Breast epithelium (tissue), 4 donors: ENCODE measurements around the gene IL1RAPL2. TPM values are rescaled to one million over a fixed set of nuclear protein-coding genes. Genes with fewer than 3 reads are reported as not detected.

Experiments used
- DNase-seq, 2 donors: peaks; one replicate each; pipeline ENCODE4 v3.0.0-alpha.2; 2019; ENCODE audit warnings: low spot score in 2 of 2
- H3K27ac ChIP-seq, 2 donors: fragments of 200-600 bp; sonication (generic) in 1 of 2; one replicate each; pipeline ENCODE4 v1.5.1; 2016 to 2019; ENCODE audit warnings: mild to moderate bottlenecking in 1 of 2
- H3K27me3 ChIP-seq, 2 donors: fragments of 200-600 bp; sonication (generic) in 1 of 2; one replicate each; pipeline versions ENCODE4 v1.5.1 to v1.6.0; 2017 to 2019; ENCODE audit warnings: control low read depth in 1 of 2, mild to moderate bottlenecking in 1 of 2
- H3K36me3 ChIP-seq: fragments of 200-600 bp; one replicate; pipeline ENCODE4 v1.5.1; 2019
- H3K4me1 ChIP-seq, 2 donors: fragments of 200-600 bp; sonication (generic); one replicate each; pipeline ENCODE4 v1.5.1; 2016 to 2019; ENCODE audit warnings: control low read depth in 1 of 2
- H3K4me3 ChIP-seq, 3 donors: fragments of 200-600 bp; sonication (generic); 1 replicate in 2 of 3; 2 replicates in 1 of 3; pipeline ENCODE4 v1.5.1; 2016 to 2019; ENCODE audit warnings: mild to moderate bottlenecking in 3 of 3, moderate library complexity in 2 of 3
- H3K9me3 ChIP-seq, 2 donors: fragments of 200-600 bp; sonication (generic) in 1 of 2; one replicate each; pipeline ENCODE4 v1.5.1; 2016 to 2019; ENCODE audit warnings: control low read depth in 1 of 2
- POLR2A ChIP-seq: fragments of 450-650 bp; IDR thresholded peaks from one replicate; pipeline ENCODE4 v1.6.1; 2016; ENCODE audit warnings: antibody characterized with exemption, mild to moderate bottlenecking, moderate library complexity
- POLR2AphosphoS5 ChIP-seq, 3 donors: sonication (generic); formaldehyde crosslinking; IDR thresholded peaks; one replicate each; pipeline ENCODE4 v1.6.1; 2017; ENCODE audit warnings: antibody characterized with exemption in 3 of 3
- intact Hi-C: fragments of 100-400 bp; cut with DNase I; formaldehyde crosslinking; loops from one replicate; pipeline ENCODE4 v1.15.1; 2023; ENCODE audit warnings: low total_unique reads
- total RNA-seq, 3 donors: library from RNA; depleted of rRNA; stranded (reverse); fragments of >200 nt; gene quantifications; one replicate each; pipeline ENCODE4 v1.1.0, GENCODE V29; 2016
- TF ChIP-seq, protein P1 (sequence below), 3 donors: fragments of 450-650 bp; IDR thresholded peaks; one replicate each; pipeline ENCODE4 v1.5.1; 2016 to 2017; ENCODE audit warnings: antibody characterized with exemption in 3 of 3, mild to moderate bottlenecking in 3 of 3, moderate library complexity in 3 of 3

The IL1RAPL2 gene
- total RNA-seq, 3 donors from 2014 or later: 0.44 to 0.66 TPM; not detected in 1

DNA sequence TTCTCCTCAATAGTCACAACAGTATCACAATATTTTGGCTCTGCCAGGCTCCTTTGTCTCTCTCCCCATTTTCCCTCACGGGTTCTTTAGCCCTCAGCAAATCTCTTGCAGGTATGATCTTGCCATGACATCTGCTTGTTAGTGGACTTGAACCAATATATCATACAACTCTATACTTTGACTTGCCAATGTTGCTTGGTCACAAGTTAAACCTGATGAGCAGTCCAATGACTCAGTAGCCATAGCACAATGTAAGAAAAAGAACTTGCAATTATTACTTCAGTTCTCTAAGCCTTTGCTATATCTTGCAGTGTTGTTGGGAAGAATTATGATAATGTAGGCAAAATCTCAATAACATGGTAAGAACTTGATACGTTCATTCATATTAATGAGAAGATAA, 1081.8 kb downstream of the IL1RAPL2 start:
- H3K27ac ChIP-seq: no peak overlapping the region
- no peak for DNase-seq
- no peaks in the 10 kb centered on the region for H3K36me3 ChIP-seq
- H3K9me3 ChIP-seq: no peaks in the 10 kb centered on the region
- H3K4me1 ChIP-seq: no peaks in the 10 kb centered on the region
- intact Hi-C loops: no loop called here
- H3K27me3 ChIP-seq: peaks cover 0 to 47% of the 10 kb centered on the region in 2 donors
- no peak for TF ChIP-seq POLR2A
- TF ChIP-seq, protein P1, sequence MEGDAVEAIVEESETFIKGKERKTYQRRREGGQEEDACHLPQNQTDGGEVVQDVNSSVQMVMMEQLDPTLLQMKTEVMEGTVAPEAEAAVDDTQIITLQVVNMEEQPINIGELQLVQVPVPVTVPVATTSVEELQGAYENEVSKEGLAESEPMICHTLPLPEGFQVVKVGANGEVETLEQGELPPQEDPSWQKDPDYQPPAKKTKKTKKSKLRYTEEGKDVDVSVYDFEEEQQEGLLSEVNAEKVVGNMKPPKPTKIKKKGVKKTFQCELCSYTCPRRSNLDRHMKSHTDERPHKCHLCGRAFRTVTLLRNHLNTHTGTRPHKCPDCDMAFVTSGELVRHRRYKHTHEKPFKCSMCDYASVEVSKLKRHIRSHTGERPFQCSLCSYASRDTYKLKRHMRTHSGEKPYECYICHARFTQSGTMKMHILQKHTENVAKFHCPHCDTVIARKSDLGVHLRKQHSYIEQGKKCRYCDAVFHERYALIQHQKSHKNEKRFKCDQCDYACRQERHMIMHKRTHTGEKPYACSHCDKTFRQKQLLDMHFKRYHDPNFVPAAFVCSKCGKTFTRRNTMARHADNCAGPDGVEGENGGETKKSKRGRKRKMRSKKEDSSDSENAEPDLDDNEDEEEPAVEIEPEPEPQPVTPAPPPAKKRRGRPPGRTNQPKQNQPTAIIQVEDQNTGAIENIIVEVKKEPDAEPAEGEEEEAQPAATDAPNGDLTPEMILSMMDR (IDR thresholded peaks at IDR 0.05): no peak
- TF ChIP-seq POLR2AphosphoS5 (IDR thresholded peaks at IDR 0.05): no peak
- no peak overlapping the region for H3K4me3 ChIP-seq

DNA sequence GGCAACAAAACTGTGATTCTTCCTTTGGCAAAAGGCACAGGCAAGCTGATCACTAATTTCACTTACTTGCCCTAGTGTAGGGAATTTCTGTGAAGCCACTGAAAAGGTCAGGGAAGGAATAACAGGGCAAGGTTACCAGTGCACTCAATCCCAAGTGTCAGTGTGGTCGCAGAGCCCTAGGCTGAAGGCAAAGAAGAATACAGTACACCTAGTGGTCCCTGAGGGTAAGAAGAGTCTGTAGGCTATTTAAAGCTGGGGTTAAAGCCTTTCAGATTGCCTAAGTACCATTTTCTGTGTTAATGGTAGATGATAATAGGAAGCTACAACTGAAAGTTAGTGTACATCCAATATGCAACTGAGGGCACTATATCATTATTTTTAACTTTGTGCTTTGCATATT, 1082.7 kb downstream of the IL1RAPL2 start:
- H3K4me1 ChIP-seq: no peaks in the 10 kb centered on the region
- no peaks in the 10 kb centered on the region for H3K9me3 ChIP-seq
- TF ChIP-seq POLR2AphosphoS5 (IDR thresholded peaks at IDR 0.05) (no peak), POLR2A (no peak)
- TF ChIP-seq, protein P1 (IDR thresholded peaks at IDR 0.05): no peak
- no peak overlapping the region for H3K4me3 ChIP-seq
- intact Hi-C loops: no loop called here
- DNase-seq: no peak
- H3K36me3 ChIP-seq: no peaks in the 10 kb centered on the region
- no peak overlapping the region for H3K27ac ChIP-seq
- peaks cover 0 to 45% of the 10 kb centered on the region in 2 donors for H3K27me3 ChIP-seq

DNA sequence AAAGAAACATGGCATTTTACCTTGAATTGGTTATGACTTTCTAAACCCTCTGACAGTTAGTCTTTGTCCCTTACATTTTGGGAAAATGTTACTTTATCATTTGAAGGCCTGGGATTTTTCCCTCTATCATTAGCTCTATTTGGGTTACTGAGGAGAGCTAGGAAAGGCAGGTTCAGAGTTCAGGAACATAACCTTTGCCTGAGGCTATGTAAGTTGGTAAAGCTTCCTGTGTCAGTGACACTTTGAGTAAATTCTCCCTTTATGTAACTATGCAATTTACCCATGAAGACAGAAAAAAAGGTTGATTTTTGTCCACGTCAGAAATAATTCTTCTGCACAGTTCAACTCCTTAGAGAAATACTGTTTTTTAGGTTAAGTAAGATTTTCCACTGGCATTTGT, 1084.6 kb downstream of the IL1RAPL2 start:
- intact Hi-C loops: no loop called here
- no peak for TF ChIP-seq POLR2A
- TF ChIP-seq, protein P1 (IDR thresholded peaks at IDR 0.05): no peak
- TF ChIP-seq POLR2AphosphoS5 (IDR thresholded peaks at IDR 0.05): no peak
- Histone ChIP-seq H3K36me3 (no peaks in the 10 kb centered on the region), H3K27me3 (peaks cover 0 to 45% of the 10 kb centered on the region in 2 donors), H3K9me3 (no peaks in the 10 kb centered on the region), H3K27ac (no peak overlapping the region), H3K4me1 (no peaks in the 10 kb centered on the region), H3K4me3 (no peak overlapping the region)
- DNase-seq: no peak

- Histone ChIP-seq H3K36me3 (no peaks in the 10 kb centered on the region), H3K4me1 (no peaks in the 10 kb centered on the region), H3K27ac (no peak overlapping the region), H3K27me3 (peaks cover 0 to 45% of the 10 kb centered on the region in 2 donors), H3K9me3 (no peaks in the 10 kb centered on the region), H3K4me3 (no peak overlapping the region)
- DNase-seq: no peak
- TF ChIP-seq POLR2A (no peak), POLR2AphosphoS5 (IDR thresholded peaks at IDR 0.05) (no peak)
- TF ChIP-seq, protein P1 (IDR thresholded peaks at IDR 0.05): no peak
- intact Hi-C loops: no loop called here
Measured at GRCh38 chrX:105650986-105651385, 1085.0 kb downstream of the IL1RAPL2 start.

GRCh38 chrX:105653891-105654290, 1087.9 kb downstream of the IL1RAPL2 start:
- H3K4me3 ChIP-seq: no peak overlapping the region

More at GRCh38 chrX:105653891-105654290, 1087.9 kb downstream of the IL1RAPL2 start:
- intact Hi-C loops: no loop called here
- no peaks in the 10 kb centered on the region for H3K9me3 ChIP-seq
- DNase-seq: no peak
- no peaks in the 10 kb centered on the region for H3K36me3 ChIP-seq
- H3K27ac ChIP-seq: no peak overlapping the region
- H3K27me3 ChIP-seq: peaks cover 0 to 33% of the 10 kb centered on the region in 2 donors
- H3K4me1 ChIP-seq: no peaks in the 10 kb centered on the region
- TF ChIP-seq POLR2AphosphoS5 (IDR thresholded peaks at IDR 0.05) (no peak), POLR2A (no peak)
- TF ChIP-seq, protein P1 (IDR thresholded peaks at IDR 0.05): no peak
